ENCODE results near the gene KDM5B.

The KDM5B gene

GRCh38 chr1:202788800-202789199 is 19.4 kb downstream of the KDM5B start:
- no peak overlapping the region for H3K9ac ChIP-seq (ENCODE audit: low read depth, low read length)
- H3K9me3 ChIP-seq (ENCODE audit: control insufficient read depth, insufficient read depth, low read length), result no peaks in the 10 kb centered on the region
- H3K27me3 ChIP-seq (ENCODE audit: control insufficient read depth, insufficient read depth, low read length), result no peaks in the 10 kb centered on the region
- 0 out of 2 replicates have a peak, but pooled peaks cover 3% of the 10 kb centered on the region for H3K4me1 ChIP-seq (ENCODE audit: control insufficient read depth, insufficient read depth, low read length)
- no peak overlapping the region for H3K4me3 ChIP-seq (ENCODE audit: low read depth, low read length)
- no peaks in the 10 kb centered on the region; the same call in 1 of the 2 replicates for H3K36me3 ChIP-seq (ENCODE audit: control insufficient read depth, insufficient read depth, low read length)
- H3K27ac ChIP-seq (ENCODE audit: low read depth, low read length), result no peak overlapping the region

- H3K4me3 ChIP-seq (ENCODE audit: low read depth, low read length), result no peak overlapping the region
- H3K27me3 ChIP-seq (ENCODE audit: control insufficient read depth, insufficient read depth, low read length), result no peaks in the 10 kb centered on the region
- H3K27ac ChIP-seq (ENCODE audit: low read depth, low read length), result no peak overlapping the region
- H3K9ac ChIP-seq (ENCODE audit: low read depth, low read length), result no peak overlapping the region
- no peaks in the 10 kb centered on the region for H3K36me3 ChIP-seq (ENCODE audit: control insufficient read depth, insufficient read depth, low read length)
- H3K9me3 ChIP-seq (ENCODE audit: control insufficient read depth, insufficient read depth, low read length), result no peaks in the 10 kb centered on the region
- no peaks in the 10 kb centered on the region for H3K4me1 ChIP-seq (ENCODE audit: control insufficient read depth, insufficient read depth, low read length)
These were observed 21.4 kb downstream of the KDM5B start for GRCh38 chr1:202786804-202787203.

GRCh38 chr1:202781180-202781579 is 27.0 kb downstream of the KDM5B start:
- H3K4me3 ChIP-seq (ENCODE audit: low read depth, low read length), result no peak overlapping the region
- H3K27ac ChIP-seq (ENCODE audit: low read depth, low read length), result no peak overlapping the region
- no peak overlapping the region for H3K9ac ChIP-seq (ENCODE audit: low read depth, low read length)
- no peaks in the 10 kb centered on the region for H3K27me3 ChIP-seq (ENCODE audit: control insufficient read depth, insufficient read depth, low read length)
- peaks cover 15% of the 10 kb centered on the region for H3K36me3 ChIP-seq (ENCODE audit: control insufficient read depth, insufficient read depth, low read length)
- H3K4me1 ChIP-seq (ENCODE audit: control insufficient read depth, insufficient read depth, low read length), result no peaks in the 10 kb centered on the region
- no peaks in the 10 kb centered on the region for H3K9me3 ChIP-seq (ENCODE audit: control insufficient read depth, insufficient read depth, low read length)

GRCh38 chr1:202770135-202770534 is 38.1 kb downstream of the KDM5B start:
- H3K4me1 ChIP-seq (ENCODE audit: control insufficient read depth, insufficient read depth, low read length), result no peaks in the 10 kb centered on the region
- H3K27ac ChIP-seq (ENCODE audit: low read depth, low read length), result no peak overlapping the region
- H3K4me3 ChIP-seq (ENCODE audit: low read depth, low read length), result no peak overlapping the region
- no peaks in the 10 kb centered on the region for H3K27me3 ChIP-seq (ENCODE audit: control insufficient read depth, insufficient read depth, low read length)
- no peak overlapping the region for H3K9ac ChIP-seq (ENCODE audit: low read depth, low read length)
- H3K36me3 ChIP-seq (ENCODE audit: control insufficient read depth, insufficient read depth, low read length), result peaks cover 89% of the 10 kb centered on the region
- H3K9me3 ChIP-seq (ENCODE audit: control insufficient read depth, insufficient read depth, low read length), result no peaks in the 10 kb centered on the region

GRCh38 chr1:202765721-202766120 is 42.5 kb downstream of the KDM5B start:
- H3K4me3 ChIP-seq (ENCODE audit: low read depth, low read length), result no peak overlapping the region
- no peak overlapping the region for H3K27ac ChIP-seq (ENCODE audit: low read depth, low read length)
- no peak overlapping the region for H3K9ac ChIP-seq (ENCODE audit: low read depth, low read length)
- H3K36me3 ChIP-seq (ENCODE audit: control insufficient read depth, insufficient read depth, low read length), result peaks cover 95% of the 10 kb centered on the region
- no peaks in the 10 kb centered on the region for H3K4me1 ChIP-seq (ENCODE audit: control insufficient read depth, insufficient read depth, low read length)
- no peaks in the 10 kb centered on the region for H3K9me3 ChIP-seq (ENCODE audit: control insufficient read depth, insufficient read depth, low read length)
- no peaks in the 10 kb centered on the region for H3K27me3 ChIP-seq (ENCODE audit: control insufficient read depth, insufficient read depth, low read length)

GRCh38 chr1:202762019-202762418 is 46.2 kb downstream of the KDM5B start:
- H3K9ac ChIP-seq (ENCODE audit: low read depth, low read length), result no peak overlapping the region
- H3K4me3 ChIP-seq (ENCODE audit: low read depth, low read length), result no peak overlapping the region
- H3K36me3 ChIP-seq (ENCODE audit: control insufficient read depth, insufficient read depth, low read length), result peaks cover 100% of the 10 kb centered on the region
- no peaks in the 10 kb centered on the region for H3K27me3 ChIP-seq (ENCODE audit: control insufficient read depth, insufficient read depth, low read length)
- no peaks in the 10 kb centered on the region for H3K4me1 ChIP-seq (ENCODE audit: control insufficient read depth, insufficient read depth, low read length)
- no peaks in the 10 kb centered on the region for H3K9me3 ChIP-seq (ENCODE audit: control insufficient read depth, insufficient read depth, low read length)
- H3K27ac ChIP-seq (ENCODE audit: low read depth, low read length), result no peak overlapping the region

- Histone ChIP-seq H3K36me3 (ENCODE audit: control insufficient read depth, insufficient read depth, low read length) (peaks cover 100% of the 10 kb centered on the region), H3K9me3 (ENCODE audit: control insufficient read depth, insufficient read depth, low read length) (no peaks in the 10 kb centered on the region), H3K27me3 (ENCODE audit: control insufficient read depth, insufficient read depth, low read length) (no peaks in the 10 kb centered on the region)
These were observed 47.6 kb downstream of the KDM5B start for GRCh38 chr1:202760589-202760988.

GRCh38 chr1:202756391-202756790 is 51.8 kb downstream of the KDM5B start:
- no peak overlapping the region for H3K9ac ChIP-seq (ENCODE audit: low read depth, low read length)
- peaks cover 100% of the 10 kb centered on the region for H3K36me3 ChIP-seq (ENCODE audit: control insufficient read depth, insufficient read depth, low read length)
- H3K27ac ChIP-seq (ENCODE audit: low read depth, low read length), result no peak overlapping the region
- H3K27me3 ChIP-seq (ENCODE audit: control insufficient read depth, insufficient read depth, low read length), result no peaks in the 10 kb centered on the region
- no peaks in the 10 kb centered on the region for H3K4me1 ChIP-seq (ENCODE audit: control insufficient read depth, insufficient read depth, low read length)
- no peaks in the 10 kb centered on the region for H3K9me3 ChIP-seq (ENCODE audit: control insufficient read depth, insufficient read depth, low read length)
- H3K4me3 ChIP-seq (ENCODE audit: low read depth, low read length), result no peak overlapping the region

More at GRCh38 chr1:202760589-202760988, 47.6 kb downstream of the KDM5B start:
- Histone ChIP-seq H3K4me1 (ENCODE audit: control insufficient read depth, insufficient read depth, low read length) (no peaks in the 10 kb centered on the region), H3K4me3 (ENCODE audit: low read depth, low read length) (no peak overlapping the region), H3K9ac (ENCODE audit: low read depth, low read length) (no peak overlapping the region), H3K27ac (ENCODE audit: low read depth, low read length) (no peak overlapping the region)

- Histone ChIP-seq H3K36me3 (ENCODE audit: control insufficient read depth, insufficient read depth, low read length) (peaks cover 100% of the 10 kb centered on the region), H3K9me3 (ENCODE audit: control insufficient read depth, insufficient read depth, low read length) (no peaks in the 10 kb centered on the region), H3K27ac (ENCODE audit: low read depth, low read length) (no peak overlapping the region), H3K4me3 (ENCODE audit: low read depth, low read length) (no peak overlapping the region), H3K27me3 (ENCODE audit: control insufficient read depth, insufficient read depth, low read length) (no peaks in the 10 kb centered on the region), H3K4me1 (ENCODE audit: control insufficient read depth, insufficient read depth, low read length) (no peaks in the 10 kb centered on the region), H3K9ac (ENCODE audit: low read depth, low read length) (no peak overlapping the region)
These were observed 53.9 kb downstream of the KDM5B start for GRCh38 chr1:202754293-202754692.

GRCh38 chr1:202752774-202753173 is 55.4 kb downstream of the KDM5B start:
- H3K4me3 ChIP-seq (ENCODE audit: low read depth, low read length), result no peak overlapping the region
- no peak overlapping the region for H3K9ac ChIP-seq (ENCODE audit: low read depth, low read length)
- no peak overlapping the region for H3K27ac ChIP-seq (ENCODE audit: low read depth, low read length)
- no peaks in the 10 kb centered on the region for H3K9me3 ChIP-seq (ENCODE audit: control insufficient read depth, insufficient read depth, low read length)
- H3K4me1 ChIP-seq (ENCODE audit: control insufficient read depth, insufficient read depth, low read length), result no peaks in the 10 kb centered on the region
- no peaks in the 10 kb centered on the region for H3K27me3 ChIP-seq (ENCODE audit: control insufficient read depth, insufficient read depth, low read length)
- H3K36me3 ChIP-seq (ENCODE audit: control insufficient read depth, insufficient read depth, low read length), result peaks cover 100% of the 10 kb centered on the region

- H3K9ac ChIP-seq (ENCODE audit: low read depth, low read length), result no peak overlapping the region
- no peak overlapping the region for H3K27ac ChIP-seq (ENCODE audit: low read depth, low read length)
- H3K4me1 ChIP-seq (ENCODE audit: control insufficient read depth, insufficient read depth, low read length), result no peaks in the 10 kb centered on the region
- no peaks in the 10 kb centered on the region for H3K27me3 ChIP-seq (ENCODE audit: control insufficient read depth, insufficient read depth, low read length)
- H3K4me3 ChIP-seq (ENCODE audit: low read depth, low read length), result no peak overlapping the region
- no peaks in the 10 kb centered on the region; the same call in 1 of the 2 replicates for H3K9me3 ChIP-seq (ENCODE audit: control insufficient read depth, insufficient read depth, low read length)
- H3K36me3 ChIP-seq (ENCODE audit: control insufficient read depth, insufficient read depth, low read length), result peaks cover 100% of the 10 kb centered on the region
These were observed 57.5 kb downstream of the KDM5B start for GRCh38 chr1:202750761-202751160.

GRCh38 chr1:202750024-202750423 is 58.2 kb downstream of the KDM5B start:
- H3K27me3 ChIP-seq (ENCODE audit: control insufficient read depth, insufficient read depth, low read length), result no peaks in the 10 kb centered on the region
- no peak overlapping the region for H3K27ac ChIP-seq (ENCODE audit: low read depth, low read length)
- no peak overlapping the region for H3K9ac ChIP-seq (ENCODE audit: low read depth, low read length)
- H3K9me3 ChIP-seq (ENCODE audit: control insufficient read depth, insufficient read depth, low read length), result no peaks in the 10 kb centered on the region; the same call in 1 of the 2 replicates
- H3K4me3 ChIP-seq (ENCODE audit: low read depth, low read length), result no peak overlapping the region
- peaks cover 100% of the 10 kb centered on the region for H3K36me3 ChIP-seq (ENCODE audit: control insufficient read depth, insufficient read depth, low read length)
- no peaks in the 10 kb centered on the region for H3K4me1 ChIP-seq (ENCODE audit: control insufficient read depth, insufficient read depth, low read length)

All from HUES48 (cell line).